Right lung (tissue), 5 donors: ENCODE measurements around the gene ITGA5. TPM values are rescaled to one million over a fixed set of nuclear protein-coding genes. Genes with fewer than 3 reads are reported as not detected.
"Not testable (repeated sequence)": the region's sequence is repeated elsewhere in the genome, so short reads cannot be mapped to it uniquely, and the experiment has no call there.

Source experiments
- DNase-seq, 2 donors: peaks; one replicate each; pipeline ENCODE4 v3.0.0-alpha.2; 2013
- polyA plus RNA-seq, 5 donors: library from polyadenylated mRNA; unstranded; fragments of 120-200 nt; gene quantifications; one replicate each; pipeline versions ENCODE4 v1.2.1 to v1.2.3, GENCODE V29; 2013; ENCODE audit warnings: inconsistent platforms in 1 of 5, low replicate concordance in 1 of 5; ENCODE audit not compliant: insufficient read length in 5 of 5, insufficient read depth in 1 of 5

Gene ITGA5
- polyA plus RNA-seq, 5 donors: 58.0 to 62.7 (median 62.3) TPM

DNA sequence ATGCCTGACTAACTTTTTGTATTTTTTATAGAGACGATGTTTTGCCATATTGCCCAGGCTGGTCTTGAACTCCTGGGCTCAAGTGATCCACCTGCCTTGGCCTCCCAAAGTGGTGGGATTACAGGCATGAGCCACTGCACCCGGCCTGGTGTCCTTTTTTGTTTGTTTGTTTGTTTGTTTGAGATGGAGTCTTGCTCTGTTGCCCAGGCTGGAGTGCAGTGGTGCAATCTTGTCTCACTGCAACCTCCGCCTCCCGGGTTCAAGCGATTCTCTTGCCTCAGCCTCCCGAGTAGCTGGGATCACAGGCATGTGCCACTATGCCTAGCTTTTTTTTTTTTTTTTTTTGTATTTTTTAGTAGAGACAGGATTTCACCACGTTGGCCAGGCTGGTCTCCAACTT, 64.8 kb downstream of the ITGA5 start:
- DNase-seq: not testable (repeated sequence)

DNA sequence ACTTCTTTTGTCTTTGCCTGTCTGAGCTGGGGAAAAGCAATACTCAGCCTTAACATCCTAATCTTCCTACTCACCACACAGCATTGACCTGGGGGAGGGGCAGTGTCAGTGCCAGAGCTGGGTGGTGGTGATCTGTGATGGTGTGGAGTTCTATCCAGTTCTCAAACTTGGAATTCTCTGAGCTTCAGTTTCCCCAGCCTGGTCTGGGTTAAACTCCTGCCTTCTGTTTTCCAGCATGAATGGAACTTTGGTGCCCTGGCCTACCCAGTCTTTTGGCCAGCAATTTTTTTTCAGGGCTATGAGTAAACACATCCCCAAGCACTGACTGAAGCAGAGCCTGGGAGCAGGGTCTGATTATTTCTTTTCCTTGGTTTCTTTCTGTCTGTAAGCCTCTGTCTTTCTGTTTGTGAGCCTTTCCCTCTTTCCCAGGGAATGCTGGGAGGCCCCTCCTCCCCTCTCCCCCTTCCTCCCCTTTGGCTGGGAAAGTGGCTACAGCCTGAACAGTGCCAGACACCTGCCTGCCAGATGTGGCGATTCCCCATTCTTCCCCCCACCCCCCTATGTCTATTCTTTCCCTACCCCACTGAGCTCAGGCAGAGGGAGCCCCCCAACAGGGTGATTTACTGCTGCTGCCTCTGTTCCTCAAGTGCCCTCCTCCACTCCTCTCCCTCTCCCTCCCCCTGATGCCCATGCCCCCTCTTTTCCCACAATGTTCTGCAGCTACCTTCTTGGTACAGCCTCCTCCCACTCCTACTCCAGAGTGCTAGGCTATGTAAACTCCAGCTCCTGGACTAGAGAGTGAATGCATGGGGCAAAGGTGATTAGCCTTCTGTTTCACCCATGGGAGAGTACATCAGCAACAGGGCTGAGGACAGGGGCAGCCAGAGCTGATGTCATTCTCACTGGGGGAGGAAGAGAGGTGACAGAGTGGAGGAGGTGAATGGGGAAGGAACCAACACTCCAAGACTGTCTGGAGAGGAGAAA, 65.9 kb downstream of the ITGA5 start:
- no peak for DNase-seq

DNA sequence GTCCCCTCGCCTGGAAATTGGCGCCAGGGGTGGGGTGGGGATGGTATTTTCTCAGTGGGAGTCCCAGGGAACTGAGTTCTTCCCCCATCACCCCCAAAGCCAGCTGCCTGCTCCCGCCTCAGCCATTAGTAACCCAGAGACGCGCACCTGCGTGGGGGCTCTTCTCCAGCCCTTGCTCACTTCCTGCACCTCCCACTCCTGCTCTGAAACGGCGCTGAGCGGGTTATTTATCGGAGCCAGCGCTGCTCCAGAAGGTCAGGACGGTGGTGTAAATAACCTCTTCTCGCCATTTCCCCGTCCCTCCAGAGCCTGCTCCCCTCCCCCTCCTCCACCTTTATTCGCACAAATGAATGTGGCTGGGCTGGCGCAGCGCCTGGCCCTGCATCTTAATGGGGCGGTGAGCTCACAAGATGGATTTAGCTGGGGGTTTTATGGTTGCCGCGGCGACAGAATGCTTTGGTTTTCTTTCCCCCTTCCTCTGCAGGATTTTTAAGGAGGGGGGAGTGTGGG, 67.0 kb downstream of the ITGA5 start:
- peak in 1 of 2 donors; percentile 56 for DNase-seq

DNA sequence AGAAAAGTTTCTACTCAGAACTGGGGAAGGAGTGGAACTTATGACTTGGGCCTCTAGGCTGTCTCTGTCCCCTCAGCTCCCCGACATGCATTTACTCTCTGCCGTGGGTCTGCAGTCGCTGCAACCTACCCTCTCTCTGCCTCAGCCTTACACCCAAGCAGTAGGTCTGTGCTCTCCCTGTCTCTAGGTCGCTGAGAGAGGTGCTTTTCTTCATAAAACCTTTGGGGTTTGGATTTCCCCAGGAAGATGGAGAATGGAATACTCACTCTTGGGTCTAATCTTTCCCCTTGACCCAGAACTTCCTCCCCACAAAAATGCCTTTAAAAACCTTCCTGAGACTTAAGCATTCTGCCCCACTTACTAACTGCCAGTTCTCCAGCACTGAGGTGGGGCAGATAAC, 67.7 kb downstream of the ITGA5 start:
- DNase-seq: no peak

DNA sequence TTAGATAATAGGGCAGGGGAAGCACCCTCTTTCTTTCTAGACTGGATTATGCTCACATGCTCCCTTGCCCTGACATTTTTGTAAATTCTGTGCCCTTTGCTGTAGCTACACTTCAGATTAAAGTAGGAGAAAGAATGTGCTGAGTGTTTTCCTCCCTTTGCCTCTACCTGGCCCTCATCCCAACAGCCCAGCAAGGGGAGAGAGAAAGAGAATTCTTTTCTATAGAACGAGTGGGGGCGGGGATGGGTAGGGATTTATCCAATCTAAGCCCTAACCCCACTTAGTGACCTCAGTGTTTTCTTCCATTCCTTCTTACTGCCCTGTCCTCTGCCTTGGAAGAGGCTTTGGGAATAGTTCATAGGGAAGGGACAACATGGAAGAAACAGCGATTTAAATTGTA, 68.3 kb downstream of the ITGA5 start:
- DNase-seq: no peak

DNA sequence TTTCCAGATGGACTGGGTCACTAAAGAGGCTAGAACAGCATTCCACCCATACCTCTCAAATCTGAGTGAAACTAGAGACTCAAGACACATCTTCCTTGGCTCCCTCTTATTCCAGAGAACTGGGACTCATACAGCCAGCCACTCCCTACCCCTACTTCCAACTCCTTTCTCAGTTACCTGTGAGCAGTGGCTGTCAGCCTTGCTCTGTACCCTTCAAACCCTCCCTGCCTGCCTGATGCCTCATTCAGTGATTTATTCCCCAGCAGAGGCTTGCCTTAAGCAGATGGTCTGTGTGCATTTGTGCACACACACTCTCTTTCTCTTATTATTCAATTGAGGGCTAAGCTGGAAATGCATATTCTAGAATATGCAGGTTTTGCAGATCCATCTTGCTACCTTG, 69.4 kb downstream of the ITGA5 start:
- DNase-seq: no peak

DNA sequence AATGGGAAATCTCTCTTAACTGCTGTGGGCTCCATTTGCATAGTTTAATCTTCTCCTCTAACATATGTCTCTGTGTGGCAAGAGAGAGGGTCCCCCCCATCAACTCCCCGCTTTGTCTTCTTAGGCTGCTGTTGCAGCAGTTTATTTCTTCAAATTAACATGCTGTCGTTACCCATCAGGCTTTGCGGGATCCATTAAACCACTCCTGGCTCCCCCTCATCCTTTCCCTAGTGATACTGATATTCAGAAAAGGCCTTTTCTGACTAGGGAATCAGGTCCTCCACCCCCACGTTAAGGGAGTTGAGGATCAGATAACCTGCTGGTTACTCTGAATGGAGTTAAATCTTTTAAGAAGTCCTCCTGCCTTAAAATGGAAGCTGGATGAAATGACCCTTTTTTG, 70.0 kb downstream of the ITGA5 start:
- no peak for DNase-seq

Other genes starting within 250 kb of the ITGA5 start
- gene SMUG1, start 230.3 kb downstream of the ITGA5 start, polyA plus RNA-seq: 10 to 100 TPM; 29.1 to 32.4 (median 30.8) TPM
- gene CBX5, start 139.1 kb downstream of the ITGA5 start, polyA plus RNA-seq: 100 to 1,000 TPM in 4 of 5 donors, 10 to 100 TPM in 1; 78.1 to 132 (median 110) TPM
- 1,000 to 10,000 TPM; 3,197 to 4,469 (median 3,770) TPM for gene HNRNPA1, start 138.5 kb downstream of the ITGA5 start, polyA plus RNA-seq
- 1 to 10 TPM; 4.8 to 8.8 (median 6.1) TPM for gene NFE2, start 118.3 kb downstream of the ITGA5 start, polyA plus RNA-seq
- 100 to 1,000 TPM; 204 to 224 (median 218) TPM for gene COPZ1, start 94.1 kb downstream of the ITGA5 start, polyA plus RNA-seq
- gene GPR84, start 54.8 kb downstream of the ITGA5 start, polyA plus RNA-seq: under 1 TPM; 0.16 to 0.45 (median 0.19) TPM
- 10 to 100 TPM in 3 of 5 donors, 1 to 10 TPM in 2; 8.8 to 16.8 (median 10.3) TPM for gene ZNF385A, start 34.5 kb downstream of the ITGA5 start, polyA plus RNA-seq
- under 1 TPM in 3 of 5 donors, not detected in 2; 0.13 to 0.24 (median 0.15) TPM for gene GTSF1, start 54.3 kb upstream of the ITGA5 start, polyA plus RNA-seq
- gene NCKAP1L, start 78.5 kb upstream of the ITGA5 start, polyA plus RNA-seq: 1 to 10 TPM; 5.4 to 7.3 (median 6.6) TPM
- gene PDE1B, start 130.3 kb upstream of the ITGA5 start, polyA plus RNA-seq: 1 to 10 TPM; 2.4 to 4.4 (median 4.0) TPM
- gene PPP1R1A, start 169.4 kb upstream of the ITGA5 start, polyA plus RNA-seq: 1 to 10 TPM; 2.3 to 6.9 (median 3.0) TPM
- gene LACRT, start 215.6 kb upstream of the ITGA5 start, polyA plus RNA-seq: not detected
- not detected for gene DCD, start 229.1 kb upstream of the ITGA5 start, polyA plus RNA-seq